Ishikawa (cell line): ENCODE measurements around the gene PXN.

ENCODE experiments used
- TEAD4 ChIP-seq: IDR thresholded peaks from 2 replicates; pipeline ENCODE4 v1.6.1; 2012
- YY1 ChIP-seq: IDR thresholded peaks from 2 replicates; pipeline ENCODE4 v1.6.1; 2012; ENCODE audit warnings: low read depth
- TF ChIP-seq, protein P1 (sequence below): IDR thresholded peaks from 2 replicates; pipeline ENCODE4 v1.6.1; 2012

DNA sequence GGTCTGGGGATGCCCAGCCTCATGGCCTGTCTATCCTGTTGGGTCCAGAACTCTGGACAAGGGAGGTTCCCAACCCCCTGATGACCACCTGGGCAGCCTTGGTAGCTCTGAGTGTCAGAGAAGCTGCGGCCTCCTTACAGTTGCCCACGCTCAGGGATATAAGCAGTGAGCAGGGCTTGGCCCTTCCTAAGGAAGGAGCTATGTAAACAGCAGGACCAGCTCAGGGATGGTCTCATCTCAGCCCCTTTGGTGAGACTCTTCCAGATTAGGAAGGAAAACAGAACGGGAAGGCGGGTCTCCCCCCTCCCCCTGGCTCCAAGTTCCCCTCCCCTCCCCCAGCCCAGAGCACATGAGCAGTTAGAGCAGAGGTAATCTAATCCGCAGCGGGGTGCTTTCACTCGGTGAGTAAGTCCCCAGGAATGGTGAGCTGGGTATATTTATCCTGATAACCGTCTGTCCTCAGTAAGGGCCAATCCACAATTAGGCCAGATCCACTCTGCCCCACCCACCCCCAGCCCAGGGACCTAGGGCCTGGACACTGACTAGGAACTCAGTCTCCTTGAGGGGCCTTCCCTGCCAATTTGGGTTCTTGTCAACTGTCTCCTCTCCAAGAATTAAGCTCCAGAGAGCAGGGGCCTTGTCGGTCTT, 35.1 kb downstream of the PXN start:
- TF ChIP-seq YY1 (no peak), TEAD4 (peak; percentile 86)
- TF ChIP-seq, protein P1, sequence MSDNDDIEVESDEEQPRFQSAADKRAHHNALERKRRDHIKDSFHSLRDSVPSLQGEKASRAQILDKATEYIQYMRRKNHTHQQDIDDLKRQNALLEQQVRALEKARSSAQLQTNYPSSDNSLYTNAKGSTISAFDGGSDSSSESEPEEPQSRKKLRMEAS = peak; percentile 53; the same call in 1 of the 2 replicates
